ENCODE data around the gene DLGAP4. TPM values are rescaled to one million over a fixed set of nuclear protein-coding genes. Genes with fewer than 3 reads are reported as not detected.

DLGAP4 gene
- total and polyA plus RNA-seq, 2 of the 13 experiments (the other 11 are each of a cell fraction or from before 2014, with no cell fraction given) = 15.2 to 26.7 TPM

DNA sequence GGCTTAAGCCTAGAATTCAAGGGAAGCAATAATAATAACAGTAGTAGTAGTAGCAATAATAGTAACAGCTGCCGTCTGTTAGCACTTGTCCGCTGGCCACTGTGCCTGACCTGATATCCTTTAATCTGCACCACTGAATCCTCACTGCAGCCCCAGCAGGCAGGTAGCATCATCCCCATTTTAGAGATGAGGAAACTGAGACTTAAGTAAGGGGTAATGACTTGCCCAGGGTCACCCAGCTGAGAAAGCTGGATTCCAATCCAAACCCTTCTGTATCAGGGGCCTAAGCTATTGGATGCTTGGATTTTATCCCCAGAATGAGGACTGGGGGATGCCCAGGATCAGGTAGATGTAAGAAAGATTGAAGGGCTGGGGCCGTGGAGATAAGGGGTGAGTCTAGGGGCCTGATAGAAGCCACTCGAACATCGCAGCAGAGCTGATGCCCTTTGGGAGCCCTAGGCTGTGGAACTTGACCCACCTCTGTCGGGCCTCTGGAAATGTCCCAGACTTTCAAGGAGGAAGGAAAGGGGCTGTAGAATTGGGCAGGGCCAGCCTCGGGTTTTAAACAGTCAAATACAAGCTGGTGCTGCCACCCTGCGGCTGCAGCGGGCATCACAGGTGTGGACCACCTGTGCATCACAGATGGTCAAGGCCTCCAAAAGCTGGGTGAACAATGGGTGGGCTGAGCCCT lies 133.0 kb downstream of the DLGAP4 start (continued):
- TF ChIP-seq, protein P1, sequence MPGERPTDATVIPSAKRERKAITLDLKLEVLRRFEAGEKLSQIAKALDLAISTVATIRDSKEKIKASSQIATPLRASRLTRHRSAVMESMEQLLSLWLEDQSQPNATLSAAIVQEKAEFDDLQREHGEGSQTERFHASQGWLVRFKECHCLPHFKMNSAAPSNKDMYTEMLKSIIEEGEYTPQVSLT (CRISPR knock-in tag; IDR thresholded peaks at IDR 0.05; ENCODE audit: borderline replicate concordance, low read depth) = no peak
- TF ChIP-seq ZNF510 (CRISPR knock-in tag; IDR thresholded peaks at IDR 0.05; ENCODE audit: low read depth) (no peak), KLF6 (CRISPR knock-in tag; IDR thresholded peaks at IDR 0.05) (no peak), ZNF235 (CRISPR knock-in tag; IDR thresholded peaks at IDR 0.05; ENCODE audit: borderline replicate concordance) (no peak), AGO2 (optimal IDR thresholded peaks at IDR 0.05; ENCODE audit: low read depth, low read length) (no peak), ZNF782 (CRISPR knock-in tag; IDR thresholded peaks at IDR 0.05; ENCODE audit: borderline replicate concordance) (no peak), PHB2 (IDR thresholded peaks at IDR 0.05; ENCODE audit: partially characterized antibody) (no peak), ZNF75D (CRISPR knock-in tag; IDR thresholded peaks at IDR 0.05; ENCODE audit: borderline replicate concordance) (no peak), ZNF772 (CRISPR knock-in tag; IDR thresholded peaks at IDR 0.05) (no peak), ZBTB7B (CRISPR knock-in tag; IDR thresholded peaks at IDR 0.05) (peak; percentile 58; the same call in 1 of the 2 replicates), ATF7 (IDR thresholded peaks at IDR 0.05) (no peak), ATF7 (CRISPR knock-in tag; IDR thresholded peaks at IDR 0.05) (no peak), ZNF382 (CRISPR knock-in tag; IDR thresholded peaks at IDR 0.05; ENCODE audit: borderline replicate concordance) (no peak), MAFK (conservative IDR thresholded peaks at IDR 0.05 in 1 of 2, IDR thresholded peaks at IDR 0.05 in 1 of 2; ENCODE audit: low read length in 2 of 2) (no peak), ERF (CRISPR knock-in tag; IDR thresholded peaks at IDR 0.05) (0 out of 2 replicates have a peak, but pooled peaks have one; percentile 46), RBM22 (optimal IDR thresholded peaks at IDR 0.05; ENCODE audit: low read length) (no peak), ATRX (CRISPR knock-in tag; IDR thresholded peaks at IDR 0.05; ENCODE audit: borderline replicate concordance) (no peak), ZNF777 (CRISPR knock-in tag; IDR thresholded peaks at IDR 0.05) (no peak)
- TF ChIP-seq, protein P2, sequence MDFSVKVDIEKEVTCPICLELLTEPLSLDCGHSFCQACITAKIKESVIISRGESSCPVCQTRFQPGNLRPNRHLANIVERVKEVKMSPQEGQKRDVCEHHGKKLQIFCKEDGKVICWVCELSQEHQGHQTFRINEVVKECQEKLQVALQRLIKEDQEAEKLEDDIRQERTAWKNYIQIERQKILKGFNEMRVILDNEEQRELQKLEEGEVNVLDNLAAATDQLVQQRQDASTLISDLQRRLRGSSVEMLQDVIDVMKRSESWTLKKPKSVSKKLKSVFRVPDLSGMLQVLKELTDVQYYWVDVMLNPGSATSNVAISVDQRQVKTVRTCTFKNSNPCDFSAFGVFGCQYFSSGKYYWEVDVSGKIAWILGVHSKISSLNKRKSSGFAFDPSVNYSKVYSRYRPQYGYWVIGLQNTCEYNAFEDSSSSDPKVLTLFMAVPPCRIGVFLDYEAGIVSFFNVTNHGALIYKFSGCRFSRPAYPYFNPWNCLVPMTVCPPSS (IDR thresholded peaks at IDR 0.05) = no peak
- TF ChIP-seq, protein P3, sequence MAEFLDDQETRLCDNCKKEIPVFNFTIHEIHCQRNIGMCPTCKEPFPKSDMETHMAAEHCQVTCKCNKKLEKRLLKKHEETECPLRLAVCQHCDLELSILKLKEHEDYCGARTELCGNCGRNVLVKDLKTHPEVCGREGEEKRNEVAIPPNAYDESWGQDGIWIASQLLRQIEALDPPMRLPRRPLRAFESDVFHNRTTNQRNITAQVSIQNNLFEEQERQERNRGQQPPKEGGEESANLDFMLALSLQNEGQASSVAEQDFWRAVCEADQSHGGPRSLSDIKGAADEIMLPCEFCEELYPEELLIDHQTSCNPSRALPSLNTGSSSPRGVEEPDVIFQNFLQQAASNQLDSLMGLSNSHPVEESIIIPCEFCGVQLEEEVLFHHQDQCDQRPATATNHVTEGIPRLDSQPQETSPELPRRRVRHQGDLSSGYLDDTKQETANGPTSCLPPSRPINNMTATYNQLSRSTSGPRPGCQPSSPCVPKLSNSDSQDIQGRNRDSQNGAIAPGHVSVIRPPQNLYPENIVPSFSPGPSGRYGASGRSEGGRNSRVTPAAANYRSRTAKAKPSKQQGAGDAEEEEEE (CRISPR knock-in tag; IDR thresholded peaks at IDR 0.05; ENCODE audit: borderline replicate concordance) = 0 out of 2 replicates have a peak, but pooled peaks have one; percentile 42
- TF ChIP-seq, protein P4, sequence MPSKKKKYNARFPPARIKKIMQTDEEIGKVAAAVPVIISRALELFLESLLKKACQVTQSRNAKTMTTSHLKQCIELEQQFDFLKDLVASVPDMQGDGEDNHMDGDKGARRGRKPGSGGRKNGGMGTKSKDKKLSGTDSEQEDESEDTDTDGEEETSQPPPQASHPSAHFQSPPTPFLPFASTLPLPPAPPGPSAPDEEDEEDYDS (CRISPR knock-in tag; IDR thresholded peaks at IDR 0.05) = no peak
- TF ChIP-seq, protein P5, sequence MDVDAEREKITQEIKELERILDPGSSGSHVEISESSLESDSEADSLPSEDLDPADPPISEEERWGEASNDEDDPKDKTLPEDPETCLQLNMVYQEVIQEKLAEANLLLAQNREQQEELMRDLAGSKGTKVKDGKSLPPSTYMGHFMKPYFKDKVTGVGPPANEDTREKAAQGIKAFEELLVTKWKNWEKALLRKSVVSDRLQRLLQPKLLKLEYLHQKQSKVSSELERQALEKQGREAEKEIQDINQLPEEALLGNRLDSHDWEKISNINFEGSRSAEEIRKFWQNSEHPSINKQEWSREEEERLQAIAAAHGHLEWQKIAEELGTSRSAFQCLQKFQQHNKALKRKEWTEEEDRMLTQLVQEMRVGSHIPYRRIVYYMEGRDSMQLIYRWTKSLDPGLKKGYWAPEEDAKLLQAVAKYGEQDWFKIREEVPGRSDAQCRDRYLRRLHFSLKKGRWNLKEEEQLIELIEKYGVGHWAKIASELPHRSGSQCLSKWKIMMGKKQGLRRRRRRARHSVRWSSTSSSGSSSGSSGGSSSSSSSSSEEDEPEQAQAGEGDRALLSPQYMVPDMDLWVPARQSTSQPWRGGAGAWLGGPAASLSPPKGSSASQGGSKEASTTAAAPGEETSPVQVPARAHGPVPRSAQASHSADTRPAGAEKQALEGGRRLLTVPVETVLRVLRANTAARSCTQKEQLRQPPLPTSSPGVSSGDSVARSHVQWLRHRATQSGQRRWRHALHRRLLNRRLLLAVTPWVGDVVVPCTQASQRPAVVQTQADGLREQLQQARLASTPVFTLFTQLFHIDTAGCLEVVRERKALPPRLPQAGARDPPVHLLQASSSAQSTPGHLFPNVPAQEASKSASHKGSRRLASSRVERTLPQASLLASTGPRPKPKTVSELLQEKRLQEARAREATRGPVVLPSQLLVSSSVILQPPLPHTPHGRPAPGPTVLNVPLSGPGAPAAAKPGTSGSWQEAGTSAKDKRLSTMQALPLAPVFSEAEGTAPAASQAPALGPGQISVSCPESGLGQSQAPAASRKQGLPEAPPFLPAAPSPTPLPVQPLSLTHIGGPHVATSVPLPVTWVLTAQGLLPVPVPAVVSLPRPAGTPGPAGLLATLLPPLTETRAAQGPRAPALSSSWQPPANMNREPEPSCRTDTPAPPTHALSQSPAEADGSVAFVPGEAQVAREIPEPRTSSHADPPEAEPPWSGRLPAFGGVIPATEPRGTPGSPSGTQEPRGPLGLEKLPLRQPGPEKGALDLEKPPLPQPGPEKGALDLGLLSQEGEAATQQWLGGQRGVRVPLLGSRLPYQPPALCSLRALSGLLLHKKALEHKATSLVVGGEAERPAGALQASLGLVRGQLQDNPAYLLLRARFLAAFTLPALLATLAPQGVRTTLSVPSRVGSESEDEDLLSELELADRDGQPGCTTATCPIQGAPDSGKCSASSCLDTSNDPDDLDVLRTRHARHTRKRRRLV (CRISPR knock-in tag; IDR thresholded peaks at IDR 0.05) = no peak

Data from HepG2 (cell line).